Left lung (tissue), 10 donors: ENCODE data around the gene IMMP2L. TPM values are rescaled to one million over a fixed set of nuclear protein-coding genes. Genes with fewer than 3 reads are reported as not detected.

Source experiments
- ATAC-seq: fragments of 200-7000 bp; cut with Tn5 transposase; one replicate; pipeline ENCODE4 v1.9.1; 2020; ENCODE audit warnings: moderate library complexity
- DNase-seq, 4 donors: peaks; one replicate each; pipeline ENCODE4 v3.0.0-alpha.2; 2013 to 2020
- H3K27ac ChIP-seq, 2 donors: fragments of 200-600 bp; sonication (generic) in 1 of 2; one replicate each; pipeline versions ENCODE4 v1.5.0 to v1.8.0; 2020 to 2021
- H3K27me3 ChIP-seq, 2 donors: fragments of 200-600 bp; sonication (generic) in 1 of 2; one replicate each; pipeline versions ENCODE4 v1.5.0 to v1.8.0; 2020 to 2021
- H3K36me3 ChIP-seq, 2 donors: fragments of 200-600 bp; sonication (generic) in 1 of 2; one replicate each; pipeline versions ENCODE4 v1.5.0 to v1.8.0; 2020 to 2021
- H3K4me1 ChIP-seq, 2 donors: fragments of 200-600 bp; one replicate each; pipeline ENCODE4 v1.8.0; 2021
- H3K4me3 ChIP-seq, 2 donors: fragments of 200-600 bp; sonication (generic) in 1 of 2; one replicate each; pipeline versions ENCODE4 v1.5.0 to v1.8.0; 2020 to 2021; ENCODE audit warnings: mild to moderate bottlenecking in 1 of 2
- H3K9me3 ChIP-seq, 2 donors: fragments of 200-600 bp; sonication (generic) in 1 of 2; one replicate each; pipeline versions ENCODE4 v1.5.0 to v1.8.0; 2020 to 2021
- CTCF ChIP-seq, 2 donors: fragments of 200-600 bp; sonication (generic) in 1 of 2; IDR thresholded peaks; one replicate each; pipeline versions ENCODE4 v1.5.0 to v1.8.0; 2021; ENCODE audit warnings: antibody characterized with exemption in 2 of 2
- intact Hi-C, 2 donors: fragments of 100-400 bp; cut with DNase I; formaldehyde crosslinking; loops; one replicate each; pipeline versions ENCODE4 v1.11.2 to v1.14.2; 2022
- polyA plus RNA-seq, 6 donors: library from polyadenylated mRNA; unstranded; fragments of 120-200 nt; gene quantifications; one replicate each; pipeline ENCODE4 v1.2.1, GENCODE V29; 2013; ENCODE audit not compliant: insufficient read length in 6 of 6
- total RNA-seq, 2 donors: library from RNA; stranded (reverse); fragmentation: NEBNext Ultra II Directional; extraction: Animal tissue kit (Norgen Biotek cat#: 25700); gene quantifications; one replicate each; pipeline ENCODE4 v1.2.1, GENCODE V29; 2021
- donor health status: DM: no; HTN: yes; CAD: no.
- donor health status: DM: no; HTN: no; CAD: no.

IMMP2L gene
- total and polyA plus RNA-seq, 8 donors: 10.3 to 30.1 (median 25.7) TPM

- no peak for TF ChIP-seq CTCF (IDR thresholded peaks at IDR 0.05)
- ATAC-seq: no peak
- no peak overlapping the region for H3K4me3 ChIP-seq
Measured at GRCh38 chr7:111067682-111068081, 494.6 kb downstream of the IMMP2L start.

GRCh38 chr7:111067251-111067650 is 495.0 kb downstream of the IMMP2L start:
- DNase-seq (no peak), ATAC-seq (no peak)
- intact Hi-C loops: no loop called here
- Histone ChIP-seq H3K27ac (no peak overlapping the region), H3K36me3 (no peaks in the 10 kb centered on the region), H3K27me3 (no peaks in the 10 kb centered on the region), H3K9me3 (peaks cover 0 to 16% of the 10 kb centered on the region in 2 donors), H3K4me1 (no peaks in the 10 kb centered on the region), H3K4me3 (no peak overlapping the region)
- no peak for TF ChIP-seq CTCF (IDR thresholded peaks at IDR 0.05)

More at GRCh38 chr7:111067682-111068081, 494.6 kb downstream of the IMMP2L start:
- Histone ChIP-seq H3K27ac (no peak overlapping the region), H3K27me3 (no peaks in the 10 kb centered on the region), H3K4me1 (no peaks in the 10 kb centered on the region), H3K36me3 (no peaks in the 10 kb centered on the region), H3K9me3 (peaks cover 0 to 12% of the 10 kb centered on the region in 2 donors)
- intact Hi-C loops: no loop called here
- no peak for DNase-seq

- no peak for TF ChIP-seq CTCF (IDR thresholded peaks at IDR 0.05)
- Histone ChIP-seq H3K27ac (no peak overlapping the region), H3K36me3 (no peaks in the 10 kb centered on the region), H3K27me3 (no peaks in the 10 kb centered on the region), H3K4me3 (no peak overlapping the region), H3K9me3 (peaks cover 0 to 16% of the 10 kb centered on the region in 2 donors), H3K4me1 (no peaks in the 10 kb centered on the region)
- DNase-seq: no peak
- intact Hi-C loops: no loop called here
- no peak for ATAC-seq
Measured at GRCh38 chr7:111063166-111063565, 499.1 kb downstream of the IMMP2L start.

- DNase-seq: no peak
- no peaks in the 10 kb centered on the region for H3K36me3 ChIP-seq
Measured at GRCh38 chr7:111059833-111060232, 502.5 kb downstream of the IMMP2L start.

GRCh38 chr7:111057066-111057465 is 505.2 kb downstream of the IMMP2L start:
- no peak for TF ChIP-seq CTCF (IDR thresholded peaks at IDR 0.05)
- H3K4me1 ChIP-seq: no peaks in the 10 kb centered on the region
- no peak overlapping the region for H3K4me3 ChIP-seq
- H3K27ac ChIP-seq: no peak overlapping the region
- no peaks in the 10 kb centered on the region for H3K27me3 ChIP-seq
- DNase-seq (no peak), ATAC-seq (no peak)
- intact Hi-C loops: no loop called here
- no peaks in the 10 kb centered on the region for H3K9me3 ChIP-seq
- no peaks in the 10 kb centered on the region for H3K36me3 ChIP-seq

More at GRCh38 chr7:111059833-111060232, 502.5 kb downstream of the IMMP2L start:
- Histone ChIP-seq H3K27me3 (no peaks in the 10 kb centered on the region), H3K4me3 (no peak overlapping the region), H3K9me3 (peaks cover 0 to 16% of the 10 kb centered on the region in 2 donors), H3K4me1 (no peaks in the 10 kb centered on the region), H3K27ac (no peak overlapping the region)
- intact Hi-C loops: no loop called here
- TF ChIP-seq CTCF (IDR thresholded peaks at IDR 0.05): no peak
- no peak for ATAC-seq
